Activated T-cell treated with anti-CD3 and anti-CD28 coated beads, Interleukin-2, amount 50 U/mL, for 4 hours (primary cell): ENCODE results near the gene EIF6. TPM values are rescaled to one million over a fixed set of nuclear protein-coding genes. Genes with fewer than 3 reads are reported as not detected.
"Not testable (repeated sequence)": the region's sequence is repeated elsewhere in the genome, so short reads cannot be mapped to it uniquely, and the experiment has no call there.

Experiments
- ATAC-seq, 2 donors: fragments of 200-7000 bp; cut with Tn5 transposase; one replicate each; pipeline ENCODE4 v1.10.0; 2021
- DNase-seq: peaks from one replicate; pipeline ENCODE4 v3.0.0-alpha.2; 2020
- H3K27me3 Mint-ChIP-seq: one replicate; pipeline ENCODE4 v1.8.0; 2021; ENCODE audit warnings: low read depth, mixed read lengths
- H3K36me3 Mint-ChIP-seq: one replicate; pipeline ENCODE4 v1.8.0; 2022; ENCODE audit warnings: mixed read lengths; ENCODE audit not compliant: insufficient read depth
- H3K4me1 Mint-ChIP-seq: one replicate; pipeline ENCODE4 v1.8.0; 2021; ENCODE audit warnings: low read depth, mixed read lengths
- H3K4me3 Mint-ChIP-seq: one replicate; pipeline ENCODE4 v1.8.0; 2021; ENCODE audit warnings: mild to moderate bottlenecking, moderate library complexity, mixed read lengths
- H3K9me3 Mint-ChIP-seq: one replicate; pipeline ENCODE4 v1.8.0; 2021; ENCODE audit warnings: mixed read lengths
- total RNA-seq, 3 donors: library from RNA; stranded (reverse); gene quantifications; one replicate each; pipeline ENCODE4 v1.2.1, GENCODE V29; 2021

Gene EIF6
- total RNA-seq, 3 donors from 2014 or later: 307 to 331 (median 310) TPM

- DNase-seq (no peak), ATAC-seq (no peak)
These were observed 34.8 kb upstream of the EIF6 start for GRCh38 chr20:35319192-35319870.

GRCh38 chr20:35318502-35319157 is 34.1 kb upstream of the EIF6 start:
- H3K27me3 Mint-ChIP-seq: no peaks in the 10 kb centered on the region
- H3K36me3 Mint-ChIP-seq: peaks cover 10% of the 10 kb centered on the region
- ATAC-seq: no peak
- H3K4me1 Mint-ChIP-seq: peaks cover 15% of the 10 kb centered on the region
- H3K9me3 Mint-ChIP-seq: no peaks in the 10 kb centered on the region
- no peak overlapping the region for H3K4me3 Mint-ChIP-seq
- DNase-seq: no peak

More at GRCh38 chr20:35319192-35319870, 34.8 kb upstream of the EIF6 start:
- Mint-ChIP-seq H3K36me3 (peaks cover 8% of the 10 kb centered on the region), H3K4me3 (no peak overlapping the region), H3K27me3 (no peaks in the 10 kb centered on the region), H3K4me1 (peaks cover 13% of the 10 kb centered on the region), H3K9me3 (no peaks in the 10 kb centered on the region)

GRCh38 chr20:35317416-35318210 is 33.0 kb upstream of the EIF6 start:
- no peak for ATAC-seq
- no peak for DNase-seq
- Mint-ChIP-seq H3K4me3 (no peak overlapping the region), H3K4me1 (peaks cover 17% of the 10 kb centered on the region), H3K36me3 (peaks cover 12% of the 10 kb centered on the region), H3K9me3 (no peaks in the 10 kb centered on the region), H3K27me3 (no peaks in the 10 kb centered on the region)

GRCh38 chr20:35316086-35316485 is 31.5 kb upstream of the EIF6 start:
- Mint-ChIP-seq H3K27me3 (no peaks in the 10 kb centered on the region), H3K36me3 (peaks cover 15% of the 10 kb centered on the region), H3K9me3 (no peaks in the 10 kb centered on the region), H3K4me3 (no peak overlapping the region), H3K4me1 (peaks cover 28% of the 10 kb centered on the region)
- ATAC-seq (no peak), DNase-seq (no peak)

GRCh38 chr20:35315632-35316020 is 31.1 kb upstream of the EIF6 start:
- Mint-ChIP-seq H3K36me3 (peaks cover 12% of the 10 kb centered on the region), H3K4me1 (peaks cover 30% of the 10 kb centered on the region)
- not testable (repeated sequence) for ATAC-seq, H3K27me3 Mint-ChIP-seq, H3K4me3 Mint-ChIP-seq, H3K9me3 Mint-ChIP-seq, DNase-seq

- H3K4me3 Mint-ChIP-seq: no peak overlapping the region
- peaks cover 30% of the 10 kb centered on the region for H3K4me1 Mint-ChIP-seq
- peaks cover 11% of the 10 kb centered on the region for H3K36me3 Mint-ChIP-seq
- ATAC-seq (no peak), DNase-seq (no peak)
- H3K27me3 Mint-ChIP-seq: no peaks in the 10 kb centered on the region
- H3K9me3 Mint-ChIP-seq: no peaks in the 10 kb centered on the region
These were observed 30.5 kb upstream of the EIF6 start for GRCh38 chr20:35314816-35315631.

GRCh38 chr20:35312318-35312717 is 27.7 kb upstream of the EIF6 start:
- H3K4me1 Mint-ChIP-seq: peaks cover 31% of the 10 kb centered on the region
- no peaks in the 10 kb centered on the region for H3K27me3 Mint-ChIP-seq

GRCh38 chr20:35311822-35312221 is 27.2 kb upstream of the EIF6 start:
- Mint-ChIP-seq H3K27me3 (no peaks in the 10 kb centered on the region), H3K9me3 (no peaks in the 10 kb centered on the region), H3K36me3 (peaks cover 15% of the 10 kb centered on the region), H3K4me1 (peaks cover 31% of the 10 kb centered on the region), H3K4me3 (no peak overlapping the region)
- no peak for ATAC-seq
- DNase-seq: no peak

More at GRCh38 chr20:35312318-35312717, 27.7 kb upstream of the EIF6 start:
- ATAC-seq (peak in 1 of 2 donors; percentile 51), DNase-seq (no peak)
- H3K36me3 Mint-ChIP-seq: peaks cover 15% of the 10 kb centered on the region
- H3K9me3 Mint-ChIP-seq: no peaks in the 10 kb centered on the region
- H3K4me3 Mint-ChIP-seq: no peak overlapping the region

GRCh38 chr20:35311409-35311808 is 26.8 kb upstream of the EIF6 start:
- DNase-seq (no peak), ATAC-seq (peak; percentile 85 to 91)
- Mint-ChIP-seq H3K4me3 (no peak overlapping the region), H3K27me3 (no peaks in the 10 kb centered on the region), H3K36me3 (peaks cover 15% of the 10 kb centered on the region), H3K9me3 (no peaks in the 10 kb centered on the region), H3K4me1 (peaks cover 36% of the 10 kb centered on the region)

GRCh38 chr20:35307666-35308653 is 23.4 kb upstream of the EIF6 start:
- H3K9me3 Mint-ChIP-seq: no peaks in the 10 kb centered on the region
- H3K27me3 Mint-ChIP-seq: no peaks in the 10 kb centered on the region
- peaks cover 12% of the 10 kb centered on the region for H3K36me3 Mint-ChIP-seq
- H3K4me3 Mint-ChIP-seq: no peak overlapping the region
- ATAC-seq (no peak), DNase-seq (no peak)
- H3K4me1 Mint-ChIP-seq: peaks cover 50% of the 10 kb centered on the region

- DNase-seq (no peak), ATAC-seq (no peak)
- H3K9me3 Mint-ChIP-seq: no peaks in the 10 kb centered on the region
- peaks cover 7% of the 10 kb centered on the region for H3K36me3 Mint-ChIP-seq
- no peak overlapping the region for H3K4me3 Mint-ChIP-seq
- peaks cover 46% of the 10 kb centered on the region for H3K4me1 Mint-ChIP-seq
- no peaks in the 10 kb centered on the region for H3K27me3 Mint-ChIP-seq
These were observed 22.5 kb upstream of the EIF6 start for GRCh38 chr20:35306931-35307517.

- Mint-ChIP-seq H3K36me3 (peaks cover 7% of the 10 kb centered on the region), H3K4me3 (peak overlapping the region; percentile 58), H3K27me3 (no peaks in the 10 kb centered on the region), H3K9me3 (no peaks in the 10 kb centered on the region), H3K4me1 (peaks cover 39% of the 10 kb centered on the region)
- peak; percentile 97 to 98 for ATAC-seq
- no peak for DNase-seq
These were observed 21.3 kb upstream of the EIF6 start for GRCh38 chr20:35305682-35306556.
